Measurements from ENCODE around the gene TRIM8.
"Not testable (repeated sequence)": the region's sequence is repeated elsewhere in the genome, so short reads cannot be mapped to it uniquely, and the experiment has no call there.

Gene TRIM8

GRCh38 chr10:102660888-102661657, 16.8 kb downstream of the TRIM8 start:
- Mint-ChIP-seq H3K27me3 (no peaks in the 10 kb centered on the region), H3K4me1 (peaks cover 63% of the 10 kb centered on the region), H3K9me3 (no peaks in the 10 kb centered on the region), H3K4me3 (peak overlapping the region; percentile 69 to 87), H3K27ac (peak overlapping the region; percentile 87 to 94)
- ATAC-seq = peak; percentile 90
- peak; percentile 76 to 88 for DNase-seq

- H3K9me3 Mint-ChIP-seq = no peaks in the 10 kb centered on the region
- H3K27me3 Mint-ChIP-seq = no peaks in the 10 kb centered on the region
- ATAC-seq (peak; percentile 51), DNase-seq (no peak)
- H3K4me3 Mint-ChIP-seq = peak overlapping the region; percentile 69 to 87
- peaks cover 62% of the 10 kb centered on the region for H3K4me1 Mint-ChIP-seq
- H3K27ac Mint-ChIP-seq = peak overlapping the region; percentile 87 to 94
Measured at GRCh38 chr10:102661658-102662028, 17.4 kb downstream of the TRIM8 start.

- ATAC-seq (no peak), DNase-seq (no peak)
- Mint-ChIP-seq H3K4me1 (peaks cover 47% of the 10 kb centered on the region), H3K27me3 (no peaks in the 10 kb centered on the region), H3K27ac (no peak overlapping the region), H3K9me3 (no peaks in the 10 kb centered on the region), H3K4me3 (no peak overlapping the region)
Measured at GRCh38 chr10:102665904-102666509, 21.7 kb downstream of the TRIM8 start.

GRCh38 chr10:102667411-102667810, 23.1 kb downstream of the TRIM8 start:
- not testable (repeated sequence) for ATAC-seq, H3K9me3 Mint-ChIP-seq, H3K4me3 Mint-ChIP-seq, DNase-seq, H3K27me3 Mint-ChIP-seq
- Mint-ChIP-seq H3K4me1 (peaks cover 33% of the 10 kb centered on the region), H3K27ac (peak overlapping the region; percentile 72 to 77)

GRCh38 chr10:102668326-102669107, 24.2 kb downstream of the TRIM8 start:
- peaks cover 40% of the 10 kb centered on the region for H3K4me1 Mint-ChIP-seq
- ATAC-seq (peak; percentile 27), DNase-seq (no peak)
- H3K27me3 Mint-ChIP-seq = no peaks in the 10 kb centered on the region
- H3K9me3 Mint-ChIP-seq = no peaks in the 10 kb centered on the region
- H3K27ac Mint-ChIP-seq = peak overlapping the region in 1 of 2 donors; percentile 86
- no peak overlapping the region for H3K4me3 Mint-ChIP-seq

- Mint-ChIP-seq H3K4me1 (peaks cover 49% of the 10 kb centered on the region), H3K27ac (peak overlapping the region in 1 of 2 donors; percentile 63), H3K27me3 (no peaks in the 10 kb centered on the region), H3K4me3 (no peak overlapping the region), H3K9me3 (no peaks in the 10 kb centered on the region)
- peak in 1 of 2 donors; percentile 41 for DNase-seq
- ATAC-seq = peak; percentile 52
Measured at GRCh38 chr10:102669206-102670064, 25.2 kb downstream of the TRIM8 start.

- no peak overlapping the region for H3K4me3 Mint-ChIP-seq
- H3K9me3 Mint-ChIP-seq = no peaks in the 10 kb centered on the region
- no peak for DNase-seq
- no peak for ATAC-seq
- peaks cover 56% of the 10 kb centered on the region for H3K4me1 Mint-ChIP-seq
- no peak overlapping the region for H3K27ac Mint-ChIP-seq
- H3K27me3 Mint-ChIP-seq = no peaks in the 10 kb centered on the region
Measured at GRCh38 chr10:102670065-102670670, 25.9 kb downstream of the TRIM8 start.

GRCh38 chr10:102670871-102671434, 26.7 kb downstream of the TRIM8 start:
- H3K9me3 Mint-ChIP-seq = no peaks in the 10 kb centered on the region
- no peaks in the 10 kb centered on the region for H3K27me3 Mint-ChIP-seq
- no peak overlapping the region for H3K27ac Mint-ChIP-seq
- no peak for DNase-seq
- H3K4me1 Mint-ChIP-seq = peaks cover 64% of the 10 kb centered on the region
- ATAC-seq = no peak
- no peak overlapping the region for H3K4me3 Mint-ChIP-seq

GRCh38 chr10:102673236-102673818, 29.0 kb downstream of the TRIM8 start:
- ATAC-seq = no peak
- peak overlapping the region; percentile 72 to 86 for H3K4me3 Mint-ChIP-seq
- peaks cover 66% of the 10 kb centered on the region for H3K4me1 Mint-ChIP-seq
- H3K9me3 Mint-ChIP-seq = no peaks in the 10 kb centered on the region
- no peaks in the 10 kb centered on the region for H3K27me3 Mint-ChIP-seq
- H3K27ac Mint-ChIP-seq = peak overlapping the region in 1 of 2 donors; percentile 79
- DNase-seq = no peak

- peak overlapping the region; percentile 0 to 79 for H3K27ac Mint-ChIP-seq
- DNase-seq (peak; percentile 63 to 72), ATAC-seq (peak; percentile 93)
- H3K4me1 Mint-ChIP-seq = peaks cover 70% of the 10 kb centered on the region
- peak overlapping the region; percentile 72 to 86 for H3K4me3 Mint-ChIP-seq
- no peaks in the 10 kb centered on the region for H3K9me3 Mint-ChIP-seq
- H3K27me3 Mint-ChIP-seq = no peaks in the 10 kb centered on the region
Measured at GRCh38 chr10:102673819-102674511, 29.7 kb downstream of the TRIM8 start.

GRCh38 chr10:102674566-102674965, 30.3 kb downstream of the TRIM8 start:
- DNase-seq = no peak
- Mint-ChIP-seq H3K27ac (peak overlapping the region in 1 of 2 donors; percentile 88), H3K27me3 (no peaks in the 10 kb centered on the region), H3K4me1 (peaks cover 68% of the 10 kb centered on the region), H3K4me3 (peak overlapping the region; percentile 72 to 86), H3K9me3 (no peaks in the 10 kb centered on the region)
- ATAC-seq = peak; percentile 46

GRCh38 chr10:102675011-102675665, 30.9 kb downstream of the TRIM8 start:
- peak overlapping the region; percentile 72 to 86 for H3K4me3 Mint-ChIP-seq
- ATAC-seq (peak; percentile 11), DNase-seq (no peak)
- peak overlapping the region in 1 of 2 donors; percentile 34 for H3K27ac Mint-ChIP-seq
- no peaks in the 10 kb centered on the region for H3K9me3 Mint-ChIP-seq
- peaks cover 63% of the 10 kb centered on the region for H3K4me1 Mint-ChIP-seq
- H3K27me3 Mint-ChIP-seq = no peaks in the 10 kb centered on the region

Measured in stimulated activated naive CD8-positive, alpha-beta T cell treated with anti-CD3 and anti-CD28 coated beads, Interleukin-15, amount 100 ng/mL, for 72 hours (primary cell).